NCI-H774 (cell line): Measurements from ENCODE around the gene IRF1.
"Not testable (repeated sequence)": the region's sequence is repeated elsewhere in the genome, so short reads cannot be mapped to it uniquely, and the experiment has no call there.

Experiments
- DNase-seq: peaks from one replicate; lab custom pipeline; 2025; lab: John Stamatoyannopoulos, UW

IRF1 gene, protein sequence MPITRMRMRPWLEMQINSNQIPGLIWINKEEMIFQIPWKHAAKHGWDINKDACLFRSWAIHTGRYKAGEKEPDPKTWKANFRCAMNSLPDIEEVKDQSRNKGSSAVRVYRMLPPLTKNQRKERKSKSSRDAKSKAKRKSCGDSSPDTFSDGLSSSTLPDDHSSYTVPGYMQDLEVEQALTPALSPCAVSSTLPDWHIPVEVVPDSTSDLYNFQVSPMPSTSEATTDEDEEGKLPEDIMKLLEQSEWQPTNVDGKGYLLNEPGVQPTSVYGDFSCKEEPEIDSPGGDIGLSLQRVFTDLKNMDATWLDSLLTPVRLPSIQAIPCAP

DNA sequence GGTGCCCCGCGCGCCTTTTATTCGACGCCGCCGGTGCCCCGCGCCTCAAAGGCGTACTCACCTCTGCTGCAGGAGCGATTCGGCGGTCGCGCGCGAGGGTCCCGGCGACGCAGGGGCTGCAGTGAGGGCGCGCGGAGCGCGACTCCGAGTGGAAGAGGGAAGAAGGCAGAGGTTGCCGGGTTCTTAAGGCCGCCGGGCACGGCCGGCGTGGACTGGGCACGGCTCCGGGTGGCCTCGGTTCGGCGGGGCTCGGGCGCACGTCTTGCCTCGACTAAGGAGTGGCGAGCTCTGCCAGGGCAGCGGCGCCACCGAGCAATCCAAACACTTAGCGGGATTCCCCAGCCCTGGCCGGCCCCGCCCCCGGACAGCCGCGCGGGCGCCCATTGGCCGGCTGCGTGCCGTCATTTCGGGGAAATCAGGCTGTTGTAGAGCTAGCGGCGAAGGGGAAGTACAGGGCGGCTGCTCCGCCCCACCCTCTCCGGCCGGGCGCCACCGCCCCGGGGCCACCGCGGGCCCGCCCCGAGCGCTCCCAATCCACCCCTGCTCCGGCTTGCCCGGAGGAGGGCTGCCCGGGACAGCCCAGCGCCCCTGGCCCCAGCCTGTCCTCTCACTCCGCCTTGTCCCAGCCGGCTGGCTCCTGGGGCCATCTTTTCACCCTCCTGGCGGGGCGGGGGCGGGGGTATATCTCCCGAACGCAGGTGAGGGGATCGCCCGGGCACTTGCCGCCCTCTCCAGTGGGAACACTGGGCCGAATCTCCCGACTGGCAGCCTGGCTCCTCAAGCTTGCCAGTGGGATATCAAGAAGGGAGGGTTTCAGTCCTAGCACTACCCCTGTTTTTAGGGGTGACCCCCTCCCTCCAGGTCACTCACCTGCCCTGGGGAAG is at the start of gene IRF1:
TSS of gene IRF1 (minus strand) at position 290 of the 884 bp plus-strand sequence. CDS start 1,295 bp downstream, outside the sequence.
- peak; percentile 91 for DNase-seq

- DNase-seq, result no peak
These were observed 49.6 kb upstream of the IRF1 start for GRCh38 chr5:132540149-132540548.

DNA sequence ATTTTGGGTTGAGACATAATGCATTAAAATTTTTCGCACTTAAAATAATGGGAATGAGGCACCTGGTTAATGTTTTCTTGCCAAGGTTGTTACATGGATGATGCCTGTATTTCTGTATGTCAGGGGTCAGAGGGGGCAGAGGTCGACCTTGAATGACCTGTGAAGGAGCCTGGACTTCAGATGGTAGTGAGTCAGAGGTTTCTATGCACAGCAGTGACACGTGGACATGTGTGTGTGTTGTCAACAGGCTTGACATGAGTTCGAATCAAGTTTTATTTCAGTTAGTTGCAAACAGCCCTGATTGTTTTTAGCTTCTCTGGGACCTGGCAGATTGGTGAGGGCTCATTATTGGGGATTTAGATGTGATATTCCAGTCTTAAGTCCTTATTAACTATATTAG is 49.1 kb upstream of the IRF1 start:
- DNase-seq, result no peak

DNA sequence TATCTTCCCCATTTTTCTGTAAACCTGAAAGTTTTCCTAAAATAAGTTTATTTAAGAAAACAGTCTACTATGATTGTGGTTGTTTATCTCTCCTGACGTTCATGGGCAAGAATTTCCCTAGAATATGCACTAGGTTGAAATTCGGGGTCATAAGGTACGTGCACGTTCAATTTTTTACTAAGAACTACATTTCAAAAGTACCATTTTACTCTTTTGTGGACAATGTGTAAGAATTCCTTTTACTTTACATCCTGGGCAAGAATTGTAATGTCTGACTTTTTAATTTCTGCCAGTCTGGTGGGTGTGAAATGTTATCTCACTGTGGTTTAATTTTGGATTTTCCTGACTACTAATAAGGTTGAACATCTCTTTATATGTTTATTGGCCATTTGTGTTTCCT is 40.4 kb upstream of the IRF1 start:
- DNase-seq, result no peak

DNA sequence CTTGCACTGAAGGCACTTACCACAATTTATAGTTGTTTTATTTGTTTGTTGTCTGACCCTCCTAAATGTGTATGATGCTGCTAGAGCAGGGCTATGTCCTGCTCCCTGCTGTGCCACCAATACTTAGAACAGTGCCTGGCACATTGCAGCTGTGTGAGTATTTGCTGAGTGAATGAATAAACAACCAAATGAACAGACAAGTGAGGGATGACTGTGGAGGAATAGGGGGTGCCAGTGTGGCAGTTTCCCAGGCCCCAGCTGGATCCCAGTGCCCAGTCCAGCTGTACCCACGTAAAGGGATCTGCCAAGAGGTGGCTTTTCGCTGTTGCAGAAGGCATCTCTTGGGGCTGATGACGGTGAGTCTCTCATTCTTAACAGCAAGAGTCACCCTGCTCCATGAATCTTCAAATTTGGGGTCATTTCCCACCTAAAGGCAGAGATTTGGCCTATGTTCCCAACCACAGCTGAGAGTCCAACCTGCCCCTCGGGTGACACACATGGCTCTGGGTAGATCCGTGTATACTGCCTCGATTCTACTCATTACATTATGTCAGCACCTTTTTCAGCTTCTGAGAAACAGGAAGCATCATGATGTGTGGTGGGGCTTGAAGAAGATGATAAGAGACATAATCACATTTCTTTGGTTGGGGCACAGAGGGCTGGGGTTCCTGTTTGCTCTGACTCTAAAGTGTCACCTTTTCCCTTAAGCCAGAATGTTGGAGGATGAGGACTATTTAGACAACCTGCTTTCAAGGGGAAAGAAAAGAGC is 38.5 kb upstream of the IRF1 start:
- no peak for DNase-seq

- DNase-seq, result no peak
These were observed 37.4 kb upstream of the IRF1 start for GRCh38 chr5:132528021-132528420.

DNA sequence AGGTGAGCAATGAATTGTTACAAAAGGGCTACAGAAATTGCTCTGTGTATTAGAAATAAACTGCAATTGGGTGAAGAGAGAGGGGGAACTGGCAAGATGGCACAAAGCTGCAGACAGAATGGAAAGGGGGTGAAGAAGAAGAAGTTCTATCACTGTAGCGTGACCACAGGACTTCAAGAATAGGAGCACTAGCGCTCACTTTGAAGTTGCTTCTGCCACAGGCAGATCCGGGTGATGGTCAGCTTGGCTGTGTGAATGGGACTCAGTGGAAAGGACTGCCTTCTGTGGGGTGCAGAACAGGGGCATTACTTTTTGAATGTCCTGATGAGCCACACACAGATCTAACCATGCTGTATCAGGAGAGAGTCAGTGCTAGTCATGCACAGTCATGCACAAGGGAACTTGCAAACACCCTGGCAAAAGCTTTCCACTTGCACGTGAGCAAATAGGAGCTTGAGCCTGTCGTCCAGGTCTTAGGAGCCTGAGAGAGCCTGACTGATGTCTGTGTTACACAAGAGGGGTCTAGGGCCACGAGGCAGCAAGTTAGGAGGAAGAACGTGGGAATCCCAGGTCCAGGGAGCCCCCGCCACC is 36.5 kb upstream of the IRF1 start:
- DNase-seq, result no peak

- DNase-seq, result peak; percentile 33
These were observed 35.9 kb upstream of the IRF1 start for GRCh38 chr5:132526290-132526973.

DNA sequence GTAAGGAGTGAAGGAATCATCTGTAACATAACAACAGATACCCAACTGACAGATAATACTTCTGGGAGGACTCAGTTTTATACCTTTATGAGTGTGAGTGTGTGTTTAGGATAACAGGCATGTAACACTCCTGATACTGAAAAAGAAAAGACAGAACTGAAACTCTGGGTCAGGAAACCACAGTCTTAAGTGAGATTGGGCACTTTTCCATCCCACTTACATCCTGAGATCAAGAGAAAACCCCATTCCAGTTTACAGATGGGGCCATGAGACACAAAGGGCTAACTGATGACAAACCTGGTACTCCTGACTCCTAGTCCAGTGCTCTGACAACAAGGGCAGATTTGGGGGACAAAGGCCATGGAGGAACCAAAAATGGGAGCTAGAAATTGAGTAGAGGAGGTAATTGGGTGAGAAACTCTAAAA is 34.7 kb upstream of the IRF1 start:
- DNase-seq, result no peak

- DNase-seq, result not testable (repeated sequence)
These were observed 34.3 kb upstream of the IRF1 start for GRCh38 chr5:132524877-132525276.

DNA sequence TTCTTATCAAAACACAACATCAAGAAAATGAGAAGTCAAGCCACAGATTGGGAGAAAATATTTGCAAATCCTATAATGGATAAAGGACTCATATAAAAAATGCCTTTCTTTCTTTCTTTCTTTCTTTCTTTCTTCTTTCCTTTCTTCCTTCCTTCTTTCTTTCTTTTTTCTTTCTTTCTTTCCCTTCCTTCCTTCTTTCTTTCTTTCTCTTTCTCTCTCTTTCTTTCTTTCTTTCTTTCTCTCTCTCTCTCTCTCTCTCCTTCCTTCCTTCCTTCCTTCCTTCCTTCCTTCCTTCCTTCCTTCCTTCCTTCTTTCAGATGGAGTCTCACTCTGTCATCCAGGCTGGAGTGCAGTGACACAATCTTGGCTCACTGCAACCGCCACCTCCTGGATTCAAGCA is 31.5 kb upstream of the IRF1 start:
- DNase-seq, result not testable (repeated sequence)

- not testable (repeated sequence) for DNase-seq
These were observed 23.2 kb upstream of the IRF1 start for GRCh38 chr5:132513618-132514336.

GRCh38 chr5:132510076-132510475 is 19.5 kb upstream of the IRF1 start:
- DNase-seq, result no peak

DNA sequence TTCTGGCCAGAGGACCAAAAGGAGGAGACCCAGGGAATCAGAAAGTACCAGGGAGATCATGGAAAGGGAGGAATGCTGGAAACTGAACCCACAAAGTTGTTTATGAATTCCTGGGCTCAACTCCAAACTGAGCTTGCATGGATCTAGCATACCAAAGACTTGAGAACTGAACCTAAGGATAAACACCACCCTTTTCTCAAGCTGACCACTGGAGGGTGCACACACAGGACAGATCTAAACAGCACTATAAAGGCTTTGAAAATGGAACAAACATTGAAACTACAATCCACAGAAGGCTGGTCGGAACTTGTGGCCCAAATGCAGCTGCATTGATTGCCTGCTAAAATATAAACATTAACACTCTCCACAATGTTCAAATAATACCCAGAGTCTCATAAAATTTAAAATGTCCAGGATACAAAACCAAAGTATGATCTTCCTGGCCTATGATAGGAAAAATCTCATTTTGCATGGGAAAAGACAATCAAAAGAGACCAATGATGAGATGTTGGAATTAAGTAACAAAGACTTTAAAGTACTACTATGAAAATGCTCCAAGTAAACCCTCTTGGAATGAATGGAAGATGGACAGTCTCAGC is 15.6 kb upstream of the IRF1 start:
- DNase-seq, result no peak

DNA sequence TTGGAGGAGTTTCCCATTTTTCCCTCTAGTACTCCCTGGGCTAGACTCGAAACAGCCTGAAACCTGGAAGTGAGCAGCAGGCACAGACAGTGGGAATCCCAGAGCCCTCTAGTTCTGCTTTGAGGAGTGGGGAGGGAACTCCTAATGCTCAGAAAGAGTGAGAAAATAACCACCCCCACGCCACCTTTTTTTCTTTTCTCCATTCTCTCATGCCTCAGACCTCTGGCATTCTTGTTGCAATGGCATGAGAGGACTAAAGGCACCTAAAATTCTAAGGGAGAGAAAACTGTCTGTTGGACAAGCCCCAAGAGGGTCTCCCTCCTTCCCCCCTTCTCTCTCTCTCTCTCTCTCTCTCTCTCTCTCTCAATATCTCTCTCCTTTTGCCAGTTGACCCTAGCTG is 15.1 kb upstream of the IRF1 start:
- DNase-seq, result no peak

DNA sequence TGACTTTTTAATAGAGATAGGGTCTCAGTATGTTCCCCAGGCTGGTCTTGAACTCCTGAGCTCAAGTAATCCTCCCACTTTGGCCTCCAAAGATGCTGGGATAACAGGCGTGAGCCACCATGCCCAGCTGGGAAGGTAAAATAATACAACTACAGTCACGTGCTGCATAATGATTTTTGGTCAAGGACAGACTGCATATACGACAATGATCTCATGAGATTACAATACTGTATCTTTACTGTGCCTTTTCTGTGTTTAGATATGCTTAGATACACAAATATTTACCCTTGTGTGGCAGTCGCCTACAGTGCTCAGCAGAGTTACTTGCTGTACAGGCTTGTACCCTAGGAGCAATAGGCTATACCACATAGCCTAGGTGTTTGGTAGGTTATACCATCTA is 14.2 kb upstream of the IRF1 start:
- peak; percentile 36 for DNase-seq

GRCh38 chr5:132503244-132503643 is 12.7 kb upstream of the IRF1 start:
- DNase-seq, result no peak

- no peak for DNase-seq
These were observed 11.7 kb upstream of the IRF1 start for GRCh38 chr5:132501961-132502931.

DNA sequence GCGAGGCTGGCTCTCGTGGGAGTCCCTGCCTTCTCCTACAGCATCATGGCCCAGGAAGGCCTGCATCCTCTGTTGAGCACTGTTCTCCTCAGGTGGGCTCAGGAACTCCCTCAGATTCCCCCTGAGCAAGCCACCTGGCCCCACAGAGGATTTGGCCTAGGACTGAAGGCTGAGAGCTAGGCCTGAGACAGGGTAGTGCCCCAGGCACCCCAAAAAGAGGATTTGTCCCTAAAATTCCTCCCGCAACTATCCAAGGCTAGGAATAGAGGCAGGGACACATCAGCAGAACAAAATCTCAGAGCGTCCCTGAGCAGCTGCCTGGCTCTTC is 11.0 kb upstream of the IRF1 start:
- DNase-seq, result no peak
